Hippocampal formation (tissue), 2 donors: ENCODE results near the gene POLD4.
A peak's percentile ranks its signal among the peaks of the same experiment; 100 is the strongest.

Experiments used
- DNase-seq, 2 donors: peaks; one replicate each; lab custom pipeline; 2025; lab: John Stamatoyannopoulos, UW

POLD4 gene

DNA sequence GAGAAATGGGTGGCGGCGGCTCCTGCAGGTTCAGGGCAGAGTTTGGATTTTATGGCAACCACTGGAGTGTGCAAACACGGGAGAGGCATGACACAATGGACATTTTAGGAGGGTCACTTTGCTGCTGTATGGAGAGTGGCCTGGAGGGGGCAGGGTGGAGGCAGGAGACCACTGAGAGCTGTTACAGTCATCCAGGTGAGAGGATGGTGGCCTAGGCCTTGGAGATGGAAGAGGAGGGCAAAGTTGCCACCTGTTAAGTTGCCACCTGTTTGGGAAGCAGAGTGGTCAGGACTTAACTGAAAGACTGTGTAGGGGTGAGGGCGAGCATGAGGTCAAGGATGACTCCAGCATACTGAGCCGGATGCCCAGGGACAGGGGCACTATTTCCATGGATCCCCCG, 36.1 kb upstream of the POLD4 start:
- DNase-seq: no peak

DNA sequence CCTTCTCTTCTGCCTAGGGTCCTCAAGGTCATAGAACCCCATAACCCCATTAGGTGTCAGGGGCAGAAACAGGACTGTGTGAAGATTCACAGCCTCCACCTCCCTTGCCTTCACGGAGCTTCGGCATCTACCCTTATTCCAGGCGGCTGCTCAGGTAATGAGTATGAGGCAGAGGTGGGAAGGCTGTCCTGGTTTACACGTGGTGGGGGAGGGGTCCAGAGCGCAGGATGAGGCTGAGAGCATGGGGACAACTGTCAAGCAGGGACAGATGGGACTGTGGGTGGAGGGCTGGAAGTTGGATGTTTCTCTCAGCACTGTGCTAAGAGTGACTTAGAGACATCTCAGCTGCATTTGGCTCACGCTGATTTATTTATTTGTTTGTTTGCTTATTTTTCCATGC, 34.2 kb upstream of the POLD4 start:
- DNase-seq: no peak

DNA sequence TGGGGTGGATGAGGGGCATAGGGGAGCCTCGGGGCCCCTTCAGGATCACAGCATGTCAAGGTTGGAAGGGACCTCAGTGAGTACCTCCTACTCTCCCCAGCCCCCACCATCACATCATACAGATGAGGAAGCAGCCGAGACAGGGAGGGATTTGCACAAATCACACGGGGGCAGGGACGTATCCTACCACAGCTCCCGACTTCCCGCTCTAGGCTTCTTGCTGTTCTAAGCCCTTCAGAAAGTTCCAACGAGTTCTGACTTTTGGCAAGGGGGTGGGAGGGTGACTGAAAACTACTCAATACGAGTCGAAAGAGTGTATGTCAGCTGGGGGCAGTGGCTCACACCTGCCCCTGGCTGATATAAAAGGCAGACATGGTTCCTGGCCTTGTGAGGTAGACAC, 33.7 kb upstream of the POLD4 start:
- no peak for DNase-seq

DNA sequence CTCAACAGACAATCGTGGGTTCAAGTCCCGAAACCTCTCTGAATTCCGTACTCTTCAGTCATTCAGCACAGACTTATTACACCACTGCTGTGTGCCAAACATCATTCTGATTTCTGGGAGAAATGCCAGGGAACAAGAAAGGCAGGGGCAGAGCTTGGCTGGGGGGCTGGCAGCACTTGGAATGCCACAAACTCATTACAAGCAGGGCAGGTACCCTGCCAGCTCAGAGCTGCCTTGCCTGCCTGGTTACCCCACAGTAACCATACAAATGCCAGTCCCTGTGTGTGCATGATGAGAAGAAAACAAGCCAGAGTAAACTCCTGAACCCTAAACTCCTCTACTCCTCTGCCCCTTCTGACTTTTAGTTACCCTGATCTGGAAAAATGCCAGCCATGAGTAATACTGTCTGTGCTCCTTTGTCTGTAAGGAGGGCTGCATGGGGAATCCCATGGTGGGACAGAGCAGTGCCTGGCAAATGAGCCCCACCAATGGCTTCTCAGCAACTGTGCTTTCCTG, 31.6 kb upstream of the POLD4 start:
- peak; percentile 30 to 66 for DNase-seq

GRCh38 chr11:67382276-67383136, 29.2 kb upstream of the POLD4 start:
- DNase-seq: peak; percentile 66 to 69

- DNase-seq: no peak
Measured at GRCh38 chr11:67381244-67381972, 28.1 kb upstream of the POLD4 start.

- no peak for DNase-seq
Measured at GRCh38 chr11:67379061-67380058, 26.0 kb upstream of the POLD4 start.

GRCh38 chr11:67378544-67378943, 25.2 kb upstream of the POLD4 start:
- DNase-seq: no peak

DNA sequence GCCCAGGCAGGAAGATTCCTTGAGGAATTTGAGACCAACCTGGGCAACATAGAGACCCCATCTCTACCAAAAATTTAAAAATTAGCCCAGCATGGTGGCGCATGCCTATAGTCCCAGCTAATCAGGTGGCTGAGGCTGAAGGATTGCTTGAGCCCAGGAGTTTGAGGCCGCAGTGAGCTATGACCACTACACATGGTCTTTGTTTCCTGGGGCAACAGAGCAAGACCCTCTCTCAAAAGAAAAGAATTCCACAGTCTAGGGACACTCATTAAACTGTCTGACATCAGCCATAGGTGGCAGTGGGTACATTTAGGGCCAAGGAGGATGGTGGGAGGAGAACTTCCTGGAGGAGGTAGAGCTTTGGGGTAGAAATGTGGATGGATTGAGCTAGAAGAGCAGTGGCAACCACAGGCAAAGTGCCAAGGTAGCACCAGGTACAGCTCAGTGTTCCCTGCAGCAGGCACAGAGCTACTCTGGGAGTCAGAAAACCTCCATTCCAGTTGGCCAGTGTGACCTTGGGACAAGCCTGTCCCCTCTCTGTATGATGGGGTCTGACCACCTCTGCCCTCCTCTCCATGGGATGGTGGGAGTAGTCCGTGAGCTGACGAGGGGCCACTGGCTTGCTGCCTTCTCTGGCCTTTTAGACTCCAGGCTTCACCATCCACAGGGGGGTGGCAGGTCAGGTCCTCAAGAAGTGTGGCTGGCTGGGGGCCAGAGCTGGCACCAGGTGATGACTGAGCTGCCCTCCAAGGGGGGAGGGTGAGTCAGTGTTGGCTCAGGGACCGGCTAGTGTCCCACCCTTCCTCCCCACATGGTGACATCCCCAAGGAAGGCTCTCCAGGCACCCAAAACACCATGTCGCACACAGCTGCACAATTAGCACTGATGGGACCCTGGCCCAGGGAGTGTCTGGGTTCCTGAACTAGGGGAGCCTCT, 23.8 kb upstream of the POLD4 start:
- no peak for DNase-seq

GRCh38 chr11:67376063-67376820, 22.9 kb upstream of the POLD4 start:
- DNase-seq: no peak

DNA sequence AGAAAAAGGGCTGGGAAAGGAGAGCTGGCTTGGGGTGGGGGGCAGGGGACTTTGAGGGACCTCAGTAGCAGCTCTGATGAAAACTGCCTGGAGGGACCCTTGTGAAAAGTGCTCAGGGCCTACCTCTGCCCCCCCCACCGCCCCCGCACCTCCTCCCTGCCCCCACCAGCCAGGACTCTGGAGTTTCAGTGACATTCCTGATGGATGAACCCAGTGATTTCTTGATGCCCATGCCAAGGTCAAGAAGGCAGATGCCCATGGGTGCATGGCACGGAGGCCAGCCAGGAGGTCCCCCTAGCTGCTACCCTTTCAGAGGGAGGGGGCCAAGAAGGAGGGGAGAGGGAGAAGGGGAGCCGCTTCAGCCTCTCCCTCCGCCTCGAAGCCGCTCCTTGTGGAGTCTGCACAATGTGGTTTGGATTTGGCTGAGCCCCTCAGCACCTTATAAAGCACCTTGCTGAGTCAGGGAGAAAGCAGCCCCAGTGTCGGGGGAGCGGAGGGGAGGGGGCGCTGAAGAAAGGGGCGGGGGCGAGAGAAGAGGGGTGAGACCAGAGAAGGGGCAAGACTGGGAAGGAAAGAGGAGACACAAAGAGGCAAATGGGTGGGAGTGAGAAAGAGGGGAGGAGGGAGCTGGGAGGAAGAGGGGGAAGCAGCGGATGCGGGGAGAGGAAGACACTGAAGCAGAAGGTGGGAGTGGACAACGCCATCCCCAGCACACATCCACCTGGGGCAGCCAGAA, 22.1 kb upstream of the POLD4 start:
- DNase-seq: no peak

DNA sequence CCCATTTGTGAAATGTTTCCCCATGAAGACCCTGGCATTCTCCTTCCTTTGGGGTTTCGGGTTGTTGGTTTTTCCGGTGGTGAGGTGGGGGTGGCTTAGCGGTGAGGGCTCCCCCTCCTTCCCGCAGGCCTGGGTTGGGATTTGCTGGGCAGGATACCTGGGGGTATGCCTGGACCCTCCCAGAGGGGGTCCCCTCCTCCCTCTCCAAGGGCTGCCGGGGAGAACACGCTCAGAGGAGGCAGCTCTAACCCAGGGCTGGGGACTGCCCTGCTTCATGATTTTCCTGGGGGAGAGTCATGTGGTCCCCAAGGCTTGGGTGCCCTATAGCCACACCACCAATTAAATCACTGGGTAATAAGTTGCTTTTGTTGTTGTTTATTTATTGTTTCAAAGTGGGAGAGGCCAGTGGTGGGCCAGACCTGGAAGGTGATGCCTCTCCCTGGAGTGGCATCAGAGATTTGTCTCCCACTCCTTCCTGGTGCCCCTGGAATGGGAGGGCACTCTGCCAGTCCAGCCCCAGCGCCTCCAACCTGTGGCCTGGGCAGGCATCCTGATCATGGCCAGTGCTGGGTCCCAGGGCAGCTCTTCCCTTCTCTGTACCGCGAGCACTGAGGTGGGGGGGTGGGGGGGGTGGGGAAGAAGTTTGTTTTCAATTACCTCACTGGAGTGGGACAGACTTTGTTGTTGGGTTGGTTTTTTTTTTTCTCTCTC, 21.4 kb upstream of the POLD4 start:
- DNase-seq: no peak

GRCh38 chr11:67373648-67374570, 20.6 kb upstream of the POLD4 start:
- no peak for DNase-seq

GRCh38 chr11:67372993-67373647, 19.8 kb upstream of the POLD4 start, which contains the start of gene CLCF1:
TSS of gene CLCF1 (minus strand) at chr11:67373598. CDS start at chr11:67373539, 59 bp downstream.
- no peak for DNase-seq

- no peak for DNase-seq
Measured at GRCh38 chr11:67372321-67372992, 19.1 kb upstream of the POLD4 start.

GRCh38 chr11:67371911-67372320, 18.6 kb upstream of the POLD4 start:
- no peak for DNase-seq
